Measurements from ENCODE around the gene RPS15. TPM values are rescaled to one million over a fixed set of nuclear protein-coding genes. Genes with fewer than 3 reads are reported as not detected.

RPS15 gene
- total and polyA plus RNA-seq, 2 donors (not counting 3 experiments of a cell fraction or from before 2014, with no cell fraction given), result 1,260 to 3,270 TPM

- FAIRE-seq (no peak), DNase-seq (ENCODE audit: low read depth, low spot score) (no peak)
- H3K27ac ChIP-seq (ENCODE audit: insufficient read depth, low read depth, low read length), result no peak overlapping the region
- no peak overlapping the region for H2AFZ ChIP-seq (ENCODE audit: low read depth, low read length)
- BruUV-seq (replicated peaks), result no TSS peak
- H3K4me3 ChIP-seq (replicated peaks in 1 of 3; ENCODE audit: insufficient read depth in 1 of 3, low read depth in 1 of 3, low read length in 3 of 3), result no peak overlapping the region
- H4K20me1 ChIP-seq (replicated peaks; ENCODE audit: control insufficient read depth, extremely low read depth, insufficient read depth, low read length), result no peaks in the 10 kb centered on the region
- H3K79me2 ChIP-seq (ENCODE audit: control insufficient read depth, insufficient read depth, low read length), result peaks cover 85% of the 10 kb centered on the region
- H3K36me3 ChIP-seq (ENCODE audit: control insufficient read depth in 2 of 2, extremely low read depth in 1 of 2, insufficient read depth in 2 of 2, low read length in 2 of 2), result peaks cover 16 to 51% of the 10 kb centered on the region in 2 experiments
- no peak overlapping the region for H3K9ac ChIP-seq (replicated peaks; ENCODE audit: extremely low read depth, insufficient read depth, low read length)
- dilution Hi-C loops (cut with MboI; ENCODE audit: extremely low pct_ligation_motif_present, low sequenced_read_pairs), result no loop called here
- peaks cover 19% of the 10 kb centered on the region for H3K4me1 ChIP-seq (ENCODE audit: control insufficient read depth, extremely low read depth, insufficient read depth, low read length)
- POLR2A ChIA-PET, result no interaction called here
- CTCF ChIA-PET, result no interaction called here
- H3K27me3 ChIP-seq (ENCODE audit: control insufficient read depth in 2 of 2, insufficient read depth in 2 of 2, low read length in 2 of 2), result no peaks in the 10 kb centered on the region
- TF ChIP-seq GATA2 (IDR thresholded peaks at IDR 0.05; ENCODE audit: insufficient read depth, insufficient read length, low read depth, low read length) (no peak), POLR2AphosphoS5 (IDR thresholded peaks at IDR 0.05; ENCODE audit: insufficient read depth, low read depth, low read length) (no peak)
- H3K9me3 ChIP-seq (replicated peaks; ENCODE audit: control insufficient read depth, insufficient read depth, low read length), result no peaks in the 10 kb centered on the region
- no peak overlapping the region for H3K4me2 ChIP-seq (ENCODE audit: insufficient read depth, low read length)
- intact Hi-C loops (cut with micrococcal nuclease), result no loop called here
- no peaks in the 10 kb centered on the region for H3K9me1 ChIP-seq (replicated peaks; ENCODE audit: control insufficient read depth, extremely low read depth, insufficient read depth, low read length)
These were observed 19.8 kb upstream of the RPS15 start for GRCh38 chr19:1418496-1418775.

- no peaks in the 10 kb centered on the region for H3K9me3 ChIP-seq (replicated peaks; ENCODE audit: control insufficient read depth, insufficient read depth, low read length)
- H3K4me2 ChIP-seq (ENCODE audit: insufficient read depth, low read length), result no peak overlapping the region
- ChIA-PET CTCF (no interaction called here), POLR2A (no interaction called here)
- no peak overlapping the region for H3K4me3 ChIP-seq (replicated peaks in 1 of 3; ENCODE audit: insufficient read depth in 1 of 3, low read depth in 1 of 3, low read length in 3 of 3)
- dilution Hi-C loops (cut with MboI; ENCODE audit: extremely low pct_ligation_motif_present, low sequenced_read_pairs), result no loop called here
- no peak for TF ChIP-seq GATA2 (IDR thresholded peaks at IDR 0.05; ENCODE audit: insufficient read depth, insufficient read length, low read depth, low read length)
- no peak for TF ChIP-seq POLR2AphosphoS5 (IDR thresholded peaks at IDR 0.05; ENCODE audit: insufficient read depth, low read depth, low read length)
- TF ChIP-seq FOS (IDR thresholded peaks at IDR 0.05; ENCODE audit: borderline replicate concordance, insufficient read depth, low read length), result no peak
- TF ChIP-seq POLR2A (IDR thresholded peaks at IDR 0.05; ENCODE audit: low read depth, low read length), result no peak
- TF ChIP-seq MYC (IDR thresholded peaks at IDR 0.05; ENCODE audit: low read depth, low read length), result no peak
- TF ChIP-seq MAX (IDR thresholded peaks at IDR 0.05; ENCODE audit: insufficient read depth, insufficient read length), result no peak
- no peak for TF ChIP-seq JUN (IDR thresholded peaks at IDR 0.05; ENCODE audit: borderline replicate concordance, insufficient read depth, insufficient read length, low read depth)
- no peak for TF ChIP-seq CTCF (IDR thresholded peaks at IDR 0.05; ENCODE audit: extremely low read depth in 1 of 2, insufficient read depth in 1 of 2, low read depth in 1 of 2, low read length in 2 of 2)
- no peak for TF ChIP-seq EZH2 (IDR thresholded peaks at IDR 0.05; ENCODE audit: borderline replicate concordance, low read depth, low read length, severe bottlenecking)
- intact Hi-C loops (cut with micrococcal nuclease), result no loop called here
- no peaks in the 10 kb centered on the region for H3K9me1 ChIP-seq (replicated peaks; ENCODE audit: control insufficient read depth, extremely low read depth, insufficient read depth, low read length)
- H3K9ac ChIP-seq (replicated peaks; ENCODE audit: extremely low read depth, insufficient read depth, low read length), result no peak overlapping the region
- H3K27ac ChIP-seq (ENCODE audit: insufficient read depth, low read depth, low read length), result no peak overlapping the region
- H4K20me1 ChIP-seq (replicated peaks; ENCODE audit: control insufficient read depth, extremely low read depth, insufficient read depth, low read length), result no peaks in the 10 kb centered on the region
- H3K79me2 ChIP-seq (ENCODE audit: control insufficient read depth, insufficient read depth, low read length), result peaks cover 83% of the 10 kb centered on the region
- peaks cover 19% of the 10 kb centered on the region for H3K4me1 ChIP-seq (ENCODE audit: control insufficient read depth, extremely low read depth, insufficient read depth, low read length)
- H3K36me3 ChIP-seq (ENCODE audit: control insufficient read depth in 2 of 2, extremely low read depth in 1 of 2, insufficient read depth in 2 of 2, low read length in 2 of 2), result peaks cover 17 to 57% of the 10 kb centered on the region in 2 experiments
- H3K27me3 ChIP-seq (ENCODE audit: control insufficient read depth in 2 of 2, insufficient read depth in 2 of 2, low read length in 2 of 2), result no peaks in the 10 kb centered on the region
- DNase-seq (ENCODE audit: low read depth, low spot score) (no peak), FAIRE-seq (no peak)
- H2AFZ ChIP-seq (ENCODE audit: low read depth, low read length), result no peak overlapping the region
- no TSS peak for BruUV-seq (replicated peaks)
These were observed 19.1 kb upstream of the RPS15 start for GRCh38 chr19:1418951-1419738.
